ENCODE results near the gene RNF151.

Gene RNF151

GRCh38 chr16:1998852-1999801 lies 32.5 kb downstream of the RNF151 start:
- Histone ChIP-seq H3K4me1 (ENCODE audit: control insufficient read depth, insufficient read depth, low read length) (peaks cover 1% of the 10 kb centered on the region; the same call in 1 of the 2 replicates), H3K27me3 (ENCODE audit: control insufficient read depth, insufficient read depth, low read length) (no peaks in the 10 kb centered on the region), H3K9ac (ENCODE audit: low read depth, low read length) (no peak overlapping the region), H3K27ac (ENCODE audit: low read depth, low read length) (no peak overlapping the region), H3K4me3 (ENCODE audit: low read depth, low read length) (no peak overlapping the region), H3K9me3 (ENCODE audit: control insufficient read depth, insufficient read depth, low read length) (no peaks in the 10 kb centered on the region), H3K36me3 (ENCODE audit: control insufficient read depth, insufficient read depth, low read length) (peaks cover 68% of the 10 kb centered on the region)

GRCh38 chr16:1999866-2000514 lies 33.3 kb downstream of the RNF151 start:
- Histone ChIP-seq H3K27ac (ENCODE audit: low read depth, low read length) (no peak overlapping the region), H3K9me3 (ENCODE audit: control insufficient read depth, insufficient read depth, low read length) (no peaks in the 10 kb centered on the region), H3K4me3 (ENCODE audit: low read depth, low read length) (no peak overlapping the region), H3K9ac (ENCODE audit: low read depth, low read length) (no peak overlapping the region), H3K36me3 (ENCODE audit: control insufficient read depth, insufficient read depth, low read length) (peaks cover 68% of the 10 kb centered on the region), H3K4me1 (ENCODE audit: control insufficient read depth, insufficient read depth, low read length) (peaks cover 8% of the 10 kb centered on the region; the same call in 1 of the 2 replicates), H3K27me3 (ENCODE audit: control insufficient read depth, insufficient read depth, low read length) (no peaks in the 10 kb centered on the region)

DNA sequence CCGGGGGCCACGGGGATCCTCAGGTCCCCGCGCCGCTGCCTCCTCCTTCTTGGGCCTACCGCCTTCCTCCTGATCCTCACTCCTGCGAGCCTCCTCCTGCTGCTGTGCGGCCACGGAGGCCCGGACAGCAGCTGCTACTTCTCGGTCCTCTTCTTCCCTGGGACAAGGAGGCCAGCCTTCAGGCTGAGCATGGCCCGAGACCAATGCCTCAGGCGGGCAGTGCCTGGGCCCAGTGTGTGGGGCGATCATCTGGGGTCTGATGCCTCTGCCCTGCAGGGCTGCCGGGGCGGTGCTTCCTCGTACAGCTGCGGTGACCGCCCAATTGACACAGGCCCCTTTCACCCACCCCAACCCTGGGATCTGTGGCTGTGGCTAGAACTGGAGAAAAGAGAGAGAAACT lies 34.4 kb downstream of the RNF151 start:
- H3K36me3 ChIP-seq (ENCODE audit: control insufficient read depth, insufficient read depth, low read length): peaks cover 68% of the 10 kb centered on the region
- H3K4me1 ChIP-seq (ENCODE audit: control insufficient read depth, insufficient read depth, low read length): peaks cover 8% of the 10 kb centered on the region; the same call in 1 of the 2 replicates
- no peak overlapping the region for H3K27ac ChIP-seq (ENCODE audit: low read depth, low read length)

DNA sequence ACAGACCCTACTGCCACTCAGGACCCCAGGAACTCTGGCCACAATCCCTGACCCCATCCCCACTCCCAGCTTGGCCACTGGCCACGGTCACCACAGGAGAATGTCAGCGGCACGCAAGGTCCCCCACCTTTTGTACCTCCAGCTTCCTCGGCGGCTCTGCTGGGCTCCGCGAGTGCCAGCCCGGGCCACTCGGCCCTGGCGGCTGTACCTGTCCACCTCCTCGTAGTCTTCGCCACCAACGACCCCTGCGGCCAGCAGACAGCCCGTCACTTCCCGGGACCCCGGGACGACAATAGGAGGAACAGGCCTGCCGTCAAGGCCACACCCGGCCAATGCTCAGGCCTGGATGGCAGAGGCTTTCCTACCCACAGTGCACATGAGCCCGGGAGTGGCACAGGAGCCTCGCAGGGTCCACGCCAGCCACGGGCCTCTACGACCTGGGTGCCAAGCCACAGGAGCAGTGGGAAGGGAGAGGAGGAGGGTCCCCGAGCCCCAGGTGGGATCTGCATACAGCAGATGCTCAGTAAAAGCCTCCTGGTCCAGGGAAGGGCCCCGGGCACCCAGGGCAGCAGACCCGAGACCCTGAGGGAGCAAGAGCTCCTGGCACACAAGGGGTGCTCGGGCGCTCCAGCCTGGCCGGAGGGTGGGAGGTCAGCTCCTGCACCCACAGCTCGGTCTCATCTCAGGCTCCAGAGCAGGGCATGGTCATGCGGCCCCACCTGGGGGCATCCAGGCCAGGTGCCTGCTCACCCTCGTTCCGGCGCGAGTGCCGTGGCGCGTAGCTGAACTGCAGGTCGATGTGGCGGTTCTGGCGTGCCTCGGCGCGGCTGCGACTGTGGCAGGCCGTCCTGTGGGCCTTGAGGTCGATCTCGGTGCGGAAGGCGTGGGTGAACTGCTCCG lies 35.0 kb downstream of the RNF151 start:
- peaks cover 66% of the 10 kb centered on the region for H3K36me3 ChIP-seq (ENCODE audit: control insufficient read depth, insufficient read depth, low read length)
- peaks cover 8% of the 10 kb centered on the region; the same call in 1 of the 2 replicates for H3K4me1 ChIP-seq (ENCODE audit: control insufficient read depth, insufficient read depth, low read length)
- no peak overlapping the region for H3K27ac ChIP-seq (ENCODE audit: low read depth, low read length)
- H3K27me3 ChIP-seq (ENCODE audit: control insufficient read depth, insufficient read depth, low read length): no peaks in the 10 kb centered on the region
- no peaks in the 10 kb centered on the region for H3K9me3 ChIP-seq (ENCODE audit: control insufficient read depth, insufficient read depth, low read length)
- H3K9ac ChIP-seq (ENCODE audit: low read depth, low read length): no peak overlapping the region
- H3K4me3 ChIP-seq (ENCODE audit: low read depth, low read length): no peak overlapping the region

More for the DNA sequence above, 34.4 kb downstream of the RNF151 start:
- H3K9me3 ChIP-seq (ENCODE audit: control insufficient read depth, insufficient read depth, low read length): no peaks in the 10 kb centered on the region
- H3K4me3 ChIP-seq (ENCODE audit: low read depth, low read length): no peak overlapping the region
- H3K9ac ChIP-seq (ENCODE audit: low read depth, low read length): no peak overlapping the region
- H3K27me3 ChIP-seq (ENCODE audit: control insufficient read depth, insufficient read depth, low read length): no peaks in the 10 kb centered on the region

DNA sequence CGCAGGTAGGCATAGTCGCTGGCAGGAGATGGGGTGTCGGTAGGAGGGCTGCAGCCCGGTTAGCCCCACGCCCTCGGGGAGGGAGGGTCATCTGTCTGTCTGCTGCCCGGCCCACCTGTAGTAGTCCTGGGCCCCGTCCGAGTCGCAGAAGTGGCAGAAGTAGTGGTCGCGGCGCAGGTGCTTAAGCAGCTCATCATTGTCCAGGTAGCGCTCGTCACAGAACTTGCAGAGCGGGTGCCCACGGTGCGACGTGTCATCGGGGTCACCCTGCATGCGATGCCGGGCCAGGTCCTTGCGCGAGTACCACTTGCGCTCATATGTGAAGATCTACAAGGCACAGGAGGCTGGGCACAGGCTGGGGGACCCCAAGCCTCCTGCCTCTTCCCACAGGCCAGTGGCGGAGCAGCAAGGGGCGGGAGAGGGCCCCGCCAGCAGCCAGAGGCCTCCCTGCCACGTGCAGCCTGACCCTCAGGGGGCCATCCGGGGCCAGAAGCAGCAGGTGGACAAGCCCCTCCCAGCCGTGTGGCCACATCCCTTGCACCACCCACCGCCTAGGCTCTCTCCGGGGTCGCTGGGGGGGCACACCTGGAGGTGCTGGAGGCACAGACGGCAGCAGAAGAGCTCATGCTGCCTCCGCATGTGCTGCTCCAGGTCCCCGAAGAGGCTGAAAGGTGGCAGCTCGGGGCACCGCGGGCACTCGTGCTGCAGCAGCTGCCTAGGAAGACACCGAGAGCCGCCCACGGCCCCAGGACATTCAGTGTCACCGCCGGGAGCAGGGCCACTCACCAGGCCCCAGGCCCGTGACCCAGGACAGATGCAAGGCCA lies 36.0 kb downstream of the RNF151 start:
- Histone ChIP-seq H3K27ac (ENCODE audit: low read depth, low read length) (no peak overlapping the region), H3K9ac (ENCODE audit: low read depth, low read length) (no peak overlapping the region), H3K36me3 (ENCODE audit: control insufficient read depth, insufficient read depth, low read length) (peaks cover 58% of the 10 kb centered on the region), H3K4me3 (ENCODE audit: low read depth, low read length) (no peak overlapping the region), H3K27me3 (ENCODE audit: control insufficient read depth, insufficient read depth, low read length) (no peaks in the 10 kb centered on the region), H3K4me1 (ENCODE audit: control insufficient read depth, insufficient read depth, low read length) (peaks cover 10% of the 10 kb centered on the region; the same call in 1 of the 2 replicates), H3K9me3 (ENCODE audit: control insufficient read depth, insufficient read depth, low read length) (no peaks in the 10 kb centered on the region)

DNA sequence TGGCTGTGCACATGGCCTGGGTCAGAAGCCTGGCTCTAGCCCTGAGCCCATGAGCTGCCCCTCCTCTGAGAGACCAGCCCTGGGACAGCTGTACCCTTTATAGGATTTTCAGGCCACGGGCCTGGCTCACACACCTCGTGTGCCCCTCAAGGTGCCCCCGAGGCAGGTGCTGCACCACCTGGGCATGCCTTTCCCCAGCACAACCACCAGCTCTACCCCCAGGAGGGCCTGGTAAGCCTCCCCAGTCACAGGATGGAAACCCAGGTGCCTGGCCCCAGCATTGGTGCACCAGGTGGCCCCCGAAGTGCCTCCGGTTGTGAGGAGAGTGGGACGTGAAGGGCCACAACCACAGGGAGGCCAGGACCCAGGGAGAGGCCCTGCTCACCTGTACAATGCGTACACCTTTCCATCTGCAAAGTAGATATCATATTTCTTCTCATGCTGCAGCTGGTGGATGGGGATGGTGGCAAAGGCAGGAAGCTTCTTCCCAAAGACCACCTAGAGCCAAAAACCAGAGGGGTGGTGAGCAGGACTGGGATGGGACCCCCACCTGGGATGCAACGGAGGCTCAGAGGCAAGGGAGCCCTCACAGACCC lies 36.7 kb downstream of the RNF151 start:
- no peak overlapping the region for H3K9ac ChIP-seq (ENCODE audit: low read depth, low read length)

DNA sequence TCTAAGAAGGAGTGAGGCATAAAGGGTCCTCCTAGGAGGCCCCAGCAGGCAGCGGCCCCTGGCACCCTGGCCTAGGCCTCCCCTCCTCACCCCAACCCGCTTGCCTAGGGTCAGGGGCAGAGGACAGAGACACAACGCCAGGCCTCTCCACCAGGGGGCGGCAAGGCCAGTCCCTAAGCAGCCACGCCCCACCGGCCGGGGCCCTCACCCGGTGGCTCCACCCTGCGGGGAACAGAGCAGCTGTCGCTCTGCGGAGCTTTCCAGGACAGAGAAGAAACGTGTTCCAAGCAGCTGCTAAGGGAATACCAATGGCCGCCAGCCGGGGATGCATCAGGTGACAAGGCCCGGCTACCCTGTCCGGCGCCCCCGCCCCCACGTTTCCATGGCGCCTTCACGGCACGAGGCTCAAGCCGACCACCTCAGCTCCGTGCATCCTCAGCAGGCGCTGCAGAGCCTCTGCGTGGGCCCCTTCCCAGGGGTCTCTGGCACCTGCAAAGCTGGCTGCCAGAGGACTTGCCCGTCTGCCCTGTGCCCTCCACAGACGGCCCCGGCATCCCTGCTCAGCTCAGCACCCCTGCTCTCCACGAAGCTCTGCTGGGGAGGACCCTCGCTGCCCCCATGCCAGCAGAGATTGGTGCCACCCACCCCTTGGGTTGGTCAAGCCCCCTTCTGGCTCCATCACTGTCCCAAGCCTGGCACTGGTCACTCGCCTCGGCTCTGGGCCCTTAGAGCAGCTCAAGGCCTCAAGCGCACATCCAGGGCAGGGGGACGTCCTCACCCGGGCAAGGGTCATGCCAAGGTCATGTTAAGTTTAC lies 37.4 kb downstream of the RNF151 start:
- Histone ChIP-seq H3K9ac (ENCODE audit: low read depth, low read length) (peak overlapping the region; percentile 4; the same call in 1 of the 2 replicates), H3K4me1 (ENCODE audit: control insufficient read depth, insufficient read depth, low read length) (peaks cover 23% of the 10 kb centered on the region), H3K36me3 (ENCODE audit: control insufficient read depth, insufficient read depth, low read length) (peaks cover 52% of the 10 kb centered on the region), H3K27ac (ENCODE audit: low read depth, low read length) (peak overlapping the region; percentile 71), H3K27me3 (ENCODE audit: control insufficient read depth, insufficient read depth, low read length) (no peaks in the 10 kb centered on the region), H3K4me3 (ENCODE audit: low read depth, low read length) (peak overlapping the region; percentile 23; the same call in 1 of the 2 replicates), H3K9me3 (ENCODE audit: control insufficient read depth, insufficient read depth, low read length) (no peaks in the 10 kb centered on the region)

More for the DNA sequence above, 36.7 kb downstream of the RNF151 start:
- peaks cover 17% of the 10 kb centered on the region for H3K4me1 ChIP-seq (ENCODE audit: control insufficient read depth, insufficient read depth, low read length)
- no peak overlapping the region for H3K4me3 ChIP-seq (ENCODE audit: low read depth, low read length)
- H3K27ac ChIP-seq (ENCODE audit: low read depth, low read length): no peak overlapping the region
- H3K9me3 ChIP-seq (ENCODE audit: control insufficient read depth, insufficient read depth, low read length): no peaks in the 10 kb centered on the region
- H3K36me3 ChIP-seq (ENCODE audit: control insufficient read depth, insufficient read depth, low read length): peaks cover 56% of the 10 kb centered on the region
- no peaks in the 10 kb centered on the region for H3K27me3 ChIP-seq (ENCODE audit: control insufficient read depth, insufficient read depth, low read length)

GRCh38 chr16:2004795-2005517 lies 38.3 kb downstream of the RNF151 start:
- H3K9ac ChIP-seq (ENCODE audit: low read depth, low read length): no peak overlapping the region
- H3K27me3 ChIP-seq (ENCODE audit: control insufficient read depth, insufficient read depth, low read length): no peaks in the 10 kb centered on the region
- no peaks in the 10 kb centered on the region for H3K9me3 ChIP-seq (ENCODE audit: control insufficient read depth, insufficient read depth, low read length)
- no peak overlapping the region for H3K4me3 ChIP-seq (ENCODE audit: low read depth, low read length)
- peak overlapping the region; percentile 71 for H3K27ac ChIP-seq (ENCODE audit: low read depth, low read length)
- peaks cover 42% of the 10 kb centered on the region for H3K36me3 ChIP-seq (ENCODE audit: control insufficient read depth, insufficient read depth, low read length)
- peaks cover 23% of the 10 kb centered on the region for H3K4me1 ChIP-seq (ENCODE audit: control insufficient read depth, insufficient read depth, low read length)

- Histone ChIP-seq H3K9ac (ENCODE audit: low read depth, low read length) (no peak overlapping the region), H3K36me3 (ENCODE audit: control insufficient read depth, insufficient read depth, low read length) (peaks cover 36% of the 10 kb centered on the region), H3K4me1 (ENCODE audit: control insufficient read depth, insufficient read depth, low read length) (peaks cover 27% of the 10 kb centered on the region)
Observed at GRCh38 chr16:2005646-2006045, 39.0 kb downstream of the RNF151 start.

More at GRCh38 chr16:2005646-2006045, 39.0 kb downstream of the RNF151 start:
- H3K9me3 ChIP-seq (ENCODE audit: control insufficient read depth, insufficient read depth, low read length): no peaks in the 10 kb centered on the region
- no peaks in the 10 kb centered on the region for H3K27me3 ChIP-seq (ENCODE audit: control insufficient read depth, insufficient read depth, low read length)
- H3K4me3 ChIP-seq (ENCODE audit: low read depth, low read length): no peak overlapping the region
- H3K27ac ChIP-seq (ENCODE audit: low read depth, low read length): no peak overlapping the region
